ENCODE measurements around the gene GRM2. TPM values are rescaled to one million over a fixed set of nuclear protein-coding genes. Genes with fewer than 3 reads are reported as not detected.

GRM2 gene
- total and polyA plus RNA-seq, 8 donors, result 0.21 to 1.0 (median 0.76) TPM

DNA sequence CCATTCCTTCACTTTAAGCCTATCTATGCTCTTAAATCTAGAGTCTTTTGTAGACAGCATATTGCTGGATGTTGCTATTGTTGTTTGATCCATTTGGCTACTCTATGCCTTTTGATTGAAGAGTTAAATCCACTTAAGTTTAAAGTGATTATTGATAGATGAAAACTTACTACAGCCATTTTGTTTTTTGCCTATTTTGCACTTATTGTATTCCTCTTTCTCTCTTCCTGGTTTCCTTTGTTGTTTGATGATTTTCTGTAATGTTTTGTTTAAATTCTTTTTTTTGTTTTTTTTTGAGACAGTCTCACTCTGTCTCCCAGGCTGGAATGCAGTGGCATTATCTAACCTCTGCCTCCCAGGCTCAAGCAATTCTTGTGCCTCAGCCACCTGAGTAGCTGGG, 52.3 kb downstream of the GRM2 start:
- Histone ChIP-seq H3K9me3 (peaks cover 0 to 20% of the 10 kb centered on the region in 2 donors), H3K36me3 (no peaks in the 10 kb centered on the region), H3K4me3 (no peak overlapping the region), H3K27me3 (peaks cover 0 to 1% of the 10 kb centered on the region in 2 donors), H3K4me1 (no peaks in the 10 kb centered on the region), H3K27ac (no peak overlapping the region)
- no peak for DNase-seq
- intact Hi-C loops (cut with DNase I), result no loop called here
- no peak for TF ChIP-seq CTCF (IDR thresholded peaks at IDR 0.05)
- no peak for ATAC-seq

Other genes starting within 250 kb of the GRM2 start
- 10 to 100 TPM; 18.1 to 20.8 TPM for gene DCAF1, start 207.1 kb upstream of the GRM2 start, total RNA-seq
- 10 to 100 TPM; 23.6 to 28.3 (median 26.3) TPM for gene DCAF1, start 207.1 kb upstream of the GRM2 start, polyA plus RNA-seq (ENCODE audit: insufficient read length in 6 of 6)
- 10 to 100 TPM; 20.6 to 22.9 TPM for gene RAD54L2, start 168.3 kb upstream of the GRM2 start, total RNA-seq
- gene RAD54L2, start 168.3 kb upstream of the GRM2 start, polyA plus RNA-seq (ENCODE audit: insufficient read length in 6 of 6), result 10 to 100 TPM; 18.0 to 22.4 (median 19.4) TPM
- 10 to 100 TPM; 48.7 to 50.4 TPM for gene TEX264, start 35.8 kb upstream of the GRM2 start, total RNA-seq
- 10 to 100 TPM; 34.6 to 40.4 (median 35.7) TPM for gene TEX264, start 35.8 kb upstream of the GRM2 start, polyA plus RNA-seq (ENCODE audit: insufficient read length in 6 of 6)
- gene IQCF6, start 72.2 kb downstream of the GRM2 start, total RNA-seq, result not detected
- not detected for gene IQCF6, start 72.2 kb downstream of the GRM2 start, polyA plus RNA-seq (ENCODE audit: insufficient read length in 6 of 6)
- gene IQCF2, start 154.5 kb downstream of the GRM2 start, total RNA-seq, result not detected
- gene IQCF2, start 154.5 kb downstream of the GRM2 start, polyA plus RNA-seq (ENCODE audit: insufficient read length in 6 of 6), result not detected
- not detected for gene IQCF5, start 168.5 kb downstream of the GRM2 start, total RNA-seq
- gene IQCF5, start 168.5 kb downstream of the GRM2 start, polyA plus RNA-seq (ENCODE audit: insufficient read length in 6 of 6), result not detected
- not detected for gene IQCF1, start 196.3 kb downstream of the GRM2 start, total RNA-seq
- gene IQCF1, start 196.3 kb downstream of the GRM2 start, polyA plus RNA-seq (ENCODE audit: insufficient read length in 6 of 6), result under 1 TPM in 1 of 6 donors, not detected in 5; 0.33 TPM
- gene RRP9, start 234.8 kb downstream of the GRM2 start, total RNA-seq, result 10 to 100 TPM; 14.5 to 25.7 TPM
- gene RRP9, start 234.8 kb downstream of the GRM2 start, polyA plus RNA-seq (ENCODE audit: insufficient read length in 6 of 6), result 10 to 100 TPM; 16.6 to 23.6 (median 19.1) TPM
- gene PARP3, start 235.3 kb downstream of the GRM2 start, total RNA-seq, result 10 to 100 TPM; 21.0 to 21.4 TPM
- 10 to 100 TPM; 16.5 to 24.1 (median 19.0) TPM for gene PARP3, start 235.3 kb downstream of the GRM2 start, polyA plus RNA-seq (ENCODE audit: insufficient read length in 6 of 6)
- gene GPR62, start 248.3 kb downstream of the GRM2 start, total RNA-seq, result not detected
- gene GPR62, start 248.3 kb downstream of the GRM2 start, polyA plus RNA-seq (ENCODE audit: insufficient read length in 6 of 6), result under 1 TPM; 0.17 to 0.35 (median 0.30) TPM